Measurements from ENCODE around the gene SPAG8. TPM values are rescaled to one million over a fixed set of nuclear protein-coding genes. Genes with fewer than 3 reads are reported as not detected.

SPAG8 gene
- total RNA-seq, 4 donors from 2014 or later = 0.65 to 2.8 (median 2.0) TPM; not detected in 1

DNA sequence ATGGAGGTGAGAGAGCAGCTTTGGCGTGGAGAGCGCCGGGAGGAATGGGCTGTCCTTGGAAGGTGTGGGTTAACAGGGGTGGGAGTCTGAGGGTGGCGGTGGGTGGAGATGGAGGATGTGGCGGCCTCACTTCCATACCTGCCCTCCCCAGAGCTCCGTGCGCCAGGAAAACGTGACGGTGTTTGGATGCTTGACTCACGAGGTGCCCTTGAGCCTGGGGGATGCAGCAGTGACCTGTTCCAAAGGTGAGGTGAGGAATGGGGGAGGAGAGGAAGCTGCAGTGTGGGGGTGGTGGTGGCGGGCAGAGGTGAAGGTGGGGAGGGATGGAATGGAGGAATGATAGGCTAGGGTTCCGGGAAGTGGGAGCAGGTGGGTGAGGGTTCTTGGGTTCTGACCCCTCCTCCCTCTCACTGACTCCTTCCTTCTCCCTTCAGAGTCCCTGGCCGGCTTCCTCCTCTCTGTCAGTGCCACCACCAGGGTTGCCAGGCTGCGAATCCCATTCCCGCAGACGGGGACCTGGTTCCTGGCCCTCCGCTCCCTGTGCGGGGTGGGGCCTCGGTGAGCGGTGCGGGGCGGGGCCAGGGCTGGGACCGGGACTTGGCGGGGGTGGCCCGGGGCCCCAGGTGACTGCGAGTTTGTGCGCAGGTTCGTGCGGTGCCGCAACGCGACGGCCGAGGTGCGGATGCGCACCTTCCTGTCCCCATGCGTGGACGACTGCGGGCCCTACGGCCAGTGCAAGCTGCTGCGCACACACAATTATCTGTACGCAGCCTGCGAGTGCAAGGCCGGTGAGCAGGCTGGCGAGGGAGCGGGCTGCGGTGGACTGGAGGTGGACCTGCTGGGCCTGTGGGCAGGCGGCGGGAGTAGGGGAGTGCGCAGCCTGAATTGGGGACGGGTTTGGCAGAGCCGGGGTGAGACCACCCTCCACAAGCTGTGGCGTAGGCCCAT, 34.0 kb upstream of the SPAG8 start:
- DNase-seq (ENCODE audit: low spot score) (no peak), ATAC-seq (ENCODE audit: low FRiP score) (peak; percentile 59)
- TF ChIP-seq, protein P1, sequence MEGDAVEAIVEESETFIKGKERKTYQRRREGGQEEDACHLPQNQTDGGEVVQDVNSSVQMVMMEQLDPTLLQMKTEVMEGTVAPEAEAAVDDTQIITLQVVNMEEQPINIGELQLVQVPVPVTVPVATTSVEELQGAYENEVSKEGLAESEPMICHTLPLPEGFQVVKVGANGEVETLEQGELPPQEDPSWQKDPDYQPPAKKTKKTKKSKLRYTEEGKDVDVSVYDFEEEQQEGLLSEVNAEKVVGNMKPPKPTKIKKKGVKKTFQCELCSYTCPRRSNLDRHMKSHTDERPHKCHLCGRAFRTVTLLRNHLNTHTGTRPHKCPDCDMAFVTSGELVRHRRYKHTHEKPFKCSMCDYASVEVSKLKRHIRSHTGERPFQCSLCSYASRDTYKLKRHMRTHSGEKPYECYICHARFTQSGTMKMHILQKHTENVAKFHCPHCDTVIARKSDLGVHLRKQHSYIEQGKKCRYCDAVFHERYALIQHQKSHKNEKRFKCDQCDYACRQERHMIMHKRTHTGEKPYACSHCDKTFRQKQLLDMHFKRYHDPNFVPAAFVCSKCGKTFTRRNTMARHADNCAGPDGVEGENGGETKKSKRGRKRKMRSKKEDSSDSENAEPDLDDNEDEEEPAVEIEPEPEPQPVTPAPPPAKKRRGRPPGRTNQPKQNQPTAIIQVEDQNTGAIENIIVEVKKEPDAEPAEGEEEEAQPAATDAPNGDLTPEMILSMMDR (IDR thresholded peaks at IDR 0.05) = no peak

DNA sequence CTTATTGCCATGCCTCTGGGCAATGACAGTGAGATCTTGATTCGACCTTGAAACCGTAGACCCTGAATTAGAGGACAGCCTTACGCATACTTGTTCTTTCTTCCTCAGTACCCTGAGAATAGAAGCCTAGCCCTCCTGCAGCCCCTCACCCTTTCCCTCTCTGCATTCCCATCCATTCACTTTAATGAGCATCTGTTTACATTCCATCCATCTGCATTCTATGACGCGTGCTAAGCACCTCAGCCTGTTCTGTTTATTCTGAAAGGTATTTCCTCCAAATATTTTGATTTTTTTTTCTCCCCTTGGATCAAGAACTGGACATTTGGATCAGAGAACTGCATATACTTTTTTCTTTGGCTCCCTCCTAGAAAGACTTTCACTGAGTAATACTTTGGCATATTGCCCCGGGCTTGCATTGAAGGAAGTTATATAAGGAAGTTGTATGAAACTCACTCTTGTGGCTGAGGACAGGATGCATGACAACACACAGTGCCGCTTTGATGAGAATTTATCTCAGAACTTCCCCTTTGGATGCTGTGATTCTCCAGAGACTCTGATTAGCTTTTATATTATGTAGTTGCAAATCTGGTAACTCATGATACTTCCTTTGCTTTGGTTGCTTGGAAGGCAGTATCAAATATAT, 32.7 kb upstream of the SPAG8 start:
- TF ChIP-seq, protein P1 (IDR thresholded peaks at IDR 0.05) = no peak
- ATAC-seq (ENCODE audit: low FRiP score) (peak; percentile 19), DNase-seq (ENCODE audit: low spot score) (no peak)

DNA sequence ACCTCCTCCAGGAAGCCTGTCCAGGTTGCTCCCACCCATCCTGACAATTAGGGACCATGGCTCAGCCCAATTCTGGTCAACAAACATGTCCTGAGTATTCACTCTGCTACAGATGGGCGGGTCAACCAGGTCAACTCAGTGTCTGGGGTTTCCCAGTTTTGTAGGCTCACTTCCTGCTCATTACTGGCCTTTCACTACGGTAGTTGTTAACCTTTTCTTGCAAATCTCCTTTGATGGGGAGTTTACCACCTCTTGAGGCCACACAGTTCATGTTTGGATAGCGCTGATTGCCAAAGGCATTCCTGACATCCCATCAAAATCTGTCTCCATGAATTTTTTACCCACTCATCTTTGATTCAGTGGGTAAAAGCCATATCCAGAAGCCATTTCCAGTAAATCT, 30.7 kb upstream of the SPAG8 start:
- ATAC-seq (ENCODE audit: low FRiP score) (no peak), DNase-seq (ENCODE audit: low spot score) (no peak)

DNA sequence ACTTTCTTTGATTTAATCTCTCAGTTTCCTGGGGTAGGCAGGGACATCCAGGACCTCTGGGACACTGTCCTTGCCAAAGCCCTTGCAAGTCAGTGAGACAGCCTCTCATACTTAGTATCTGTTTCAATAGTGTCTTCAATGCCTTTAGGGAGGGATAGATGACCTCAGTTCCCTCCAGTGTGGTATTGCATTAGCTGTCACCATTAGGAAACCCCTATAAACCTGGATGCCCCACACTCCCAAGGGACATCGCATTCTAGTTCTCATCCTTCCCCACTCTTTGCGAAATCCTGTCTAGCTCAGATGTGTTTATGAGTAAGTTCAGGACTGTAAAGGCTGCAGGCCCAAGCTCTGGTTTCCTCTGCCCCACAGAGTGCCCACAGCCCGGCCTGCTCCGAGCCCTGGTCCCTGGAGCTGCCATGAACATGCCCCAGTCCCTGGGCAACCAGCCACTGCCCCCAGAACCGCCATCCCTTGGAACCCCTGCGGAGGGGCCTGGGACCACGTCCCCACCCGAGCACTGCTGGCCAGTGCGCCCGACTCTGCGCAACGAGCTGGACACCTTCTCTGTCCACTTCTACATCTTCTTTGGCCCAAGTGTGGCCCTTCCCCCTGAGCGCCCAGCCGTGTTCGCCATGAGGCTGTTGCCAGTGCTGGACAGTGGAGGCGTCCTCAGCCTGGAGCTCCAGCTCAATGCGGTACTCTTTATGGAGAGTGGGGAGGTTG, 30.1 kb upstream of the SPAG8 start:
- TF ChIP-seq, protein P1 (IDR thresholded peaks at IDR 0.05) = no peak
- DNase-seq (ENCODE audit: low spot score) = no peak

More for the DNA sequence above, 30.7 kb upstream of the SPAG8 start:
- TF ChIP-seq, protein P1 (IDR thresholded peaks at IDR 0.05) = no peak

DNA sequence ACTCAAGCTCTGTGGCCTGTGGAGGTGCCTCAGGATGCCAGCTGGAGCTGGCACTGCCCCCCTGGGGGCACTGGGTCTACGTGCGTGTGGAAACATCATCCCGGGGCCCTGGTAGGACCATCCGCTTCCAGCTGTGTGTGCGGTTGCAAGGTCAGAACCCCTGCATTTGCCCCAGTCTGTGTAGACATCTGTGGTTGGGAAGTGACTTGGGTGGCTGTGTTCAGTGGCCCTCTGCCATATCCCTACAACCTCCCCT, 29.5 kb upstream of the SPAG8 start:
- TF ChIP-seq, protein P1 (IDR thresholded peaks at IDR 0.05) = no peak
- no peak for DNase-seq (ENCODE audit: low spot score)
- ATAC-seq (ENCODE audit: low FRiP score) = no peak

More for the DNA sequence above, 30.1 kb upstream of the SPAG8 start:
- no peak for ATAC-seq (ENCODE audit: low FRiP score)

DNA sequence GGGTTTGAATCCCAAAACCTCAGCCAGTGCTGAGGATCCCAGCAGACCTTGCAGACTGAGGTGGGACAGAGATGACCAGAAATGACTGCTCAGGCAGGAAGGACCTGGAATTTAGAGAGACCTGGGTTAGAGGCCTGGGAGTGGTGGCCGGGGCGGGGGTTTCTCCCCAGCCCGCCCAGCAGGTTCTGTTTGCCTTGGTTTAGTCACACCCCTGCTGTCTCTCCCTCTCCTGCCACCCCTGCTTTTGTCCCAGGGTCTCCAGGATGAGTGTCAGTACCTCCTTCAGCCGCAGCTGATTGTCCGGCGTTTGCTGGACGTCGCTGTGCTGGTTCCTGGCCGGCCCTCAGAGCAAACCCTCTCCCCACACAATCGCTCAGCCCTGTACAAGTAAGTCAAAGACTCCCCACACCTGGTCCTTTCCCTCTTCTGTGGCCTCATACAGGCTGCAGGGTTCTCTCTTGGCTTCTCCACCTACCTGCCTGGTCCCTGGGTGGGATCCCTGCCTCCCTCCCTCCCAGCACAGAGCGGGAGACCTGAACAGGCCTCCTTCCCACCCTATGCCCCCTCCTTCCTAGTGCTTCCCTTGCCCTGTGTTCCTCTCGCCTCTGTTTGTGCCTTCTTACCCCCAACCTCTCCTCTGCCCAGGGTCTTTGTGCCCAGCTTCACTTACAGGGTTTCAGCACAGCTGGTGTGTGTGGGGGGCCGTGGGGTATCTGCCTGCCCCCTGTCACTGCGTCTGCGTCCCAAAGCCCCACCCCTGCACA, 29.0 kb upstream of the SPAG8 start:
- DNase-seq (ENCODE audit: low spot score) = no peak
- TF ChIP-seq, protein P1 (IDR thresholded peaks at IDR 0.05) = no peak
- ATAC-seq (ENCODE audit: low FRiP score) = no peak

All from omental fat pad (tissue), 4 donors.